PC-9 (cell line): Measurements from ENCODE around the gene RFX2.

ENCODE experiments used
- EZH2 ChIP-seq: fragments of 200-600 bp; sonication (generic); IDR thresholded peaks from 2 replicates; pipeline ENCODE4 v1.8.0; 2017; ENCODE audit warnings: antibody characterized with exemption, low read depth
- TF ChIP-seq, protein P1 (sequence below): fragments of 200-600 bp; sonication (generic); conservative IDR thresholded peaks from 2 replicates; pipeline ENCODE4 v1.6.1; 2017; ENCODE audit warnings: mixed run types, antibody characterized with exemption, mild to moderate bottlenecking, moderate library complexity

DNA sequence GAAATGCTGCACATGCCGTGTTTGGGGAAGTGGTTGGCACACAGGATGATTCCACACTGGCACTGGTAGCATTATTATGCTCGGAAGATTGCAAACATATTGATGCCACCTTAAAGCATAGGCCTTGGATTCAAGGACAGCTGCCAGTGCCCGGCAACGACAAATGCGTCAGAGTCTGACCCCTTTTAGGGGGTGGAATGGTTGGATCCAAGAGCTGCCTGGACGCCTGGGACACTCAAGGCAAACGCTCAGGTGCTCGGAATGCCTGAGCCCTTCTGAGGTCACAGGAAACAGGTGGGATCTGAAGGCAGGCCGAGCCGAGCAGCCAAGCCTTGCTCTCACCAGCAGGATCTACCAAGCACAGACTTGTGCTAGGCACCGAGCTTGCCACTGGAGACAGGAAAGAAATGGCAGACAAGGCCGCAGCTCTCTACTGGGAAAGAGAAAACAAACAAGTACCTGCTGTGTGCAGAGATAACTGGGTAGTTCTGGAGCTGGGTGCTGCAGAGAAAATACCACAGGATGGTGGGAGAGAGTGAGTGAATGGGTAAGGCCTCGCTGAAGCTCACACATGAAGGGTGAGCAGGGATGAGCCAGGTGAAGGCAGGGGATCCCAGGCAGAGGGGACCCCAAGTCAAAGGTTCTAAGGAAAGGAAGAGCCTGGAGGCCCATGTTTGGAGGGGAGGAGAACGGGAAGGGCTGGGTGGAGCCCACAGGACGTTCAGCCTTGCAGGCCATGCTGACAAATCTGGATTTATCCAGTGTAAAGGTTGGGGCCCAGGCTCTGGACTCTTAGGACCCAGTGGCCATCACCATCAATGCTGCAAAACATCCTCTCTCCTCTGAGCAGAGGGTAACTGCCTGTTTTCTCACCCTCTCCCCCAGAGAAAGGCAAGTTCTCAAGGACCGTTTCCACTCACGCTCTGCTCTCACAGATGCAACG is 141.6 kb downstream of the RFX2 start:
- TF ChIP-seq, protein P1, sequence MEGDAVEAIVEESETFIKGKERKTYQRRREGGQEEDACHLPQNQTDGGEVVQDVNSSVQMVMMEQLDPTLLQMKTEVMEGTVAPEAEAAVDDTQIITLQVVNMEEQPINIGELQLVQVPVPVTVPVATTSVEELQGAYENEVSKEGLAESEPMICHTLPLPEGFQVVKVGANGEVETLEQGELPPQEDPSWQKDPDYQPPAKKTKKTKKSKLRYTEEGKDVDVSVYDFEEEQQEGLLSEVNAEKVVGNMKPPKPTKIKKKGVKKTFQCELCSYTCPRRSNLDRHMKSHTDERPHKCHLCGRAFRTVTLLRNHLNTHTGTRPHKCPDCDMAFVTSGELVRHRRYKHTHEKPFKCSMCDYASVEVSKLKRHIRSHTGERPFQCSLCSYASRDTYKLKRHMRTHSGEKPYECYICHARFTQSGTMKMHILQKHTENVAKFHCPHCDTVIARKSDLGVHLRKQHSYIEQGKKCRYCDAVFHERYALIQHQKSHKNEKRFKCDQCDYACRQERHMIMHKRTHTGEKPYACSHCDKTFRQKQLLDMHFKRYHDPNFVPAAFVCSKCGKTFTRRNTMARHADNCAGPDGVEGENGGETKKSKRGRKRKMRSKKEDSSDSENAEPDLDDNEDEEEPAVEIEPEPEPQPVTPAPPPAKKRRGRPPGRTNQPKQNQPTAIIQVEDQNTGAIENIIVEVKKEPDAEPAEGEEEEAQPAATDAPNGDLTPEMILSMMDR: no peak
- TF ChIP-seq EZH2: no peak
